HepG2 (cell line): Measurements from ENCODE around the gene ZNF174. TPM values are rescaled to one million over a fixed set of nuclear protein-coding genes. Genes with fewer than 3 reads are reported as not detected.

Experiments used
- ELF3 ChIP-seq: IDR thresholded peaks from 2 replicates; pipeline ENCODE4 v1.6.1; 2016; ENCODE audit warnings: missing genetic modification reagents, missing compliant biosample characterization
- NONO ChIP-seq, 2 experiments: fragments of 450-650 bp in 1 of 2; sonication (generic) in 1 of 2; formaldehyde crosslinking in 1 of 2; IDR thresholded peaks in 1 of 2; conservative IDR thresholded peaks in 1 of 2; 2 replicates each; pipeline versions ENCODE4 v1.6.1 to v1.8.0; 2017 to 2022; ENCODE audit warnings: mild to moderate bottlenecking in 1 of 2, missing genetic modification reagents in 1 of 2, moderate library complexity in 1 of 2
- PHF8 ChIP-seq: sonication (generic); formaldehyde crosslinking; IDR thresholded peaks from 2 replicates; pipeline ENCODE4 v1.5.0; 2020; ENCODE audit warnings: missing genetic modification reagents
- REL ChIP-seq: sonication (generic); formaldehyde crosslinking; conservative IDR thresholded peaks from 2 replicates; pipeline ENCODE4 v1.8.0; 2022; ENCODE audit warnings: mild to moderate bottlenecking, missing genetic modification reagents, moderate library complexity
- RERE ChIP-seq: IDR thresholded peaks from 2 replicates; pipeline ENCODE4 v1.6.1; 2016; ENCODE audit warnings: low read depth, missing genetic modification reagents, missing compliant biosample characterization
- REXO4 ChIP-seq: sonication (generic); formaldehyde crosslinking; IDR thresholded peaks from 2 replicates; pipeline ENCODE4 v1.8.0; 2022; ENCODE audit warnings: missing genetic modification reagents, mild to moderate bottlenecking, borderline replicate concordance
- RFX5 ChIP-seq: IDR thresholded peaks from 2 replicates; pipeline ENCODE4 v1.6.1; 2011; ENCODE audit warnings: low read depth, low read length, improper control_type of control experiment
- RNF2 ChIP-seq: fragments of 450-650 bp; conservative IDR thresholded peaks from 2 replicates; pipeline ENCODE4 v1.6.1; 2016; ENCODE audit warnings: low read depth
- SOX13 ChIP-seq, 3 experiments: fragments of 450-650 bp in 1 of 3; sonication (generic) in 1 of 3; formaldehyde crosslinking in 1 of 3; IDR thresholded peaks in 2 of 3; conservative IDR thresholded peaks in 1 of 3; 2 replicates each; pipeline versions ENCODE4 v1.5.0 to v1.6.1; 2016 to 2020; ENCODE audit warnings: antibody characterized with exemption in 1 of 3, mild to moderate bottlenecking in 1 of 3, missing compliant biosample characterization in 1 of 3, missing genetic modification reagents in 1 of 3, moderate library complexity in 1 of 3
- SPEN ChIP-seq: sonication (generic); formaldehyde crosslinking; IDR thresholded peaks from 2 replicates; pipeline ENCODE4 v1.5.1; 2020; ENCODE audit warnings: low read depth, mild to moderate bottlenecking, missing genetic modification reagents
- THAP11 ChIP-seq: IDR thresholded peaks from 2 replicates; pipeline ENCODE4 v1.6.1; 2016; ENCODE audit warnings: missing biosample characterization, missing genetic modification reagents
- ZNF121 ChIP-seq: sonication (generic); formaldehyde crosslinking; IDR thresholded peaks from 2 replicates; pipeline ENCODE4 v1.5.0; 2020; ENCODE audit warnings: mild to moderate bottlenecking, missing genetic modification reagents
- ZNF296 ChIP-seq: sonication (generic); formaldehyde crosslinking; conservative IDR thresholded peaks from 2 replicates; pipeline ENCODE4 v1.5.0; 2020; ENCODE audit warnings: mild to moderate bottlenecking, missing genetic modification reagents
- ZNF512 ChIP-seq: sonication (generic); formaldehyde crosslinking; IDR thresholded peaks from 2 replicates; pipeline ENCODE4 v1.4.0; 2020; ENCODE audit warnings: mild to moderate bottlenecking, missing genetic modification reagents
- ZNF570 ChIP-seq: sonication (generic); formaldehyde crosslinking; IDR thresholded peaks from 2 replicates; pipeline ENCODE4 v1.4.0; 2020; ENCODE audit warnings: mild to moderate bottlenecking, missing genetic modification reagents, borderline replicate concordance
- ZNF687 ChIP-seq: sonication (generic); formaldehyde crosslinking; IDR thresholded peaks from 2 replicates; pipeline ENCODE4 v1.5.1; 2020; ENCODE audit warnings: mild to moderate bottlenecking, missing genetic modification reagents, moderate library complexity
- ZNF780A ChIP-seq: sonication (generic); formaldehyde crosslinking; IDR thresholded peaks from 2 replicates; pipeline ENCODE4 v1.8.0; 2022; ENCODE audit warnings: mild to moderate bottlenecking, missing genetic modification reagents, moderate library complexity
- ZNF850 ChIP-seq: sonication (generic); formaldehyde crosslinking; conservative IDR thresholded peaks from 2 replicates; pipeline ENCODE4 v1.9.0; 2021; ENCODE audit warnings: mild to moderate bottlenecking, missing genetic modification reagents
- polyA plus RNA-seq, 8 experiments: library from polyadenylated mRNA; depleted of rRNA in 3 of 8; stranded (reverse) in 7 of 8; unstranded in 1 of 8; fragments of >200 nt; fragmentation: Illumina TruSeq in 4 of 8; extraction: Trizol in 4 of 8; gene quantifications; 2 replicates each; pipeline versions ENCODE4 v1.2.1 to v1.2.3, GENCODE V29; 2011 to 2016; ENCODE audit warnings: low read depth in 4 of 8, missing spikeins in 1 of 8, mixed read lengths in 1 of 8; ENCODE audit not compliant: insufficient read depth in 1 of 8
- total RNA-seq, 5 experiments: library from RNA; depleted of rRNA; stranded (reverse); fragments of >200 nt; fragmentation: Illumina TruSeq; extraction: Trizol; gene quantifications; 2 replicates each; pipeline ENCODE4 v1.2.3, GENCODE V29; 2016; ENCODE audit warnings: low read depth in 1 of 5

Gene ZNF174
- total and polyA plus RNA-seq, 2 of the 13 experiments (the other 11 are each of a cell fraction or from before 2014, with no cell fraction given) = 8.3 to 10.6 TPM

GRCh38 chr16:3364774-3365427 lies 36.1 kb upstream of the ZNF174 start (continued):
- no peak for TF ChIP-seq RFX5
- TF ChIP-seq RNF2 = no peak
- TF ChIP-seq SPEN (CRISPR knock-in tag) = no peak; the same call in 1 of the 2 replicates
- TF ChIP-seq THAP11 (CRISPR knock-in tag) = peak; percentile 92
- no peak for TF ChIP-seq ZNF296 (CRISPR knock-in tag)
- TF ChIP-seq ZNF687 (CRISPR knock-in tag) = peak; percentile 84
- TF ChIP-seq RERE (CRISPR knock-in tag) = no peak
- no peak for TF ChIP-seq SOX13 (IDR thresholded peaks at IDR 0.05)
- TF ChIP-seq SOX13 (CRISPR knock-in tag; conservative IDR thresholded peaks at IDR 0.05 in 1 of 2, IDR thresholded peaks at IDR 0.05 in 1 of 2) = no peak
- no peak; the same call in 1 of the 2 replicates for TF ChIP-seq ELF3 (CRISPR knock-in tag)
- TF ChIP-seq REXO4 (CRISPR knock-in tag) = no peak
- no peak for TF ChIP-seq ZNF512
- no peak for TF ChIP-seq NONO (IDR thresholded peaks at IDR 0.05)
- no peak for TF ChIP-seq NONO (CRISPR knock-in tag; conservative IDR thresholded peaks at IDR 0.05)
- no peak for TF ChIP-seq ZNF780A (CRISPR knock-in tag)
- 0 out of 2 replicates have a peak, but pooled peaks have one; percentile 47 for TF ChIP-seq ZNF850 (CRISPR knock-in tag)
- no peak for TF ChIP-seq ZNF121 (CRISPR knock-in tag)
- TF ChIP-seq REL = no peak
- peak; percentile 56; the same call in 1 of the 2 replicates for TF ChIP-seq PHF8
- TF ChIP-seq ZNF570 (CRISPR knock-in tag) = no peak
